Activated T-cell treated with anti-CD3 and anti-CD28 coated beads for 1 hour (primary cell): ENCODE data around the gene SCD5.

ENCODE experiments used
- DNase-seq: peaks from one replicate; pipeline ENCODE4 v3.0.0-alpha.2; 2020; ENCODE audit warnings: low read depth

SCD5 gene

DNA sequence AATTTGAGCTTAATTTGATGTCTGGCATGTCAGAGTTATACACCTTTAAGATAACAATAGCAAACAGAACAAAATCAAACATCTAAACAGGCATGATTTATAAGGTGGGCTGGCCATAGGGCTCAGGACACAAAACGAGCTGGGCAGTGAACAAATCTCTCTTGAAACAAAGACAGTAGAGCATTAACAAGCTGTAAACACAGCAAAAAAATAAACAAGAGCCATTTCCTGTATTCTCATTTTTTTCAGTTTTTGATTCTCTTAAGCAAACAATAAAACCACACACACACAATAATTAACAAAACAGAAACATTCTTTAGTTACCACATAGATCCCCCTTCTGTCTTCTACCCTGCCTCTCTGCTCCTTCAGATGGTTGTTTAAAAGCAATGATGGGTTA, 168.5 kb downstream of the SCD5 start:
- no peak for DNase-seq

DNA sequence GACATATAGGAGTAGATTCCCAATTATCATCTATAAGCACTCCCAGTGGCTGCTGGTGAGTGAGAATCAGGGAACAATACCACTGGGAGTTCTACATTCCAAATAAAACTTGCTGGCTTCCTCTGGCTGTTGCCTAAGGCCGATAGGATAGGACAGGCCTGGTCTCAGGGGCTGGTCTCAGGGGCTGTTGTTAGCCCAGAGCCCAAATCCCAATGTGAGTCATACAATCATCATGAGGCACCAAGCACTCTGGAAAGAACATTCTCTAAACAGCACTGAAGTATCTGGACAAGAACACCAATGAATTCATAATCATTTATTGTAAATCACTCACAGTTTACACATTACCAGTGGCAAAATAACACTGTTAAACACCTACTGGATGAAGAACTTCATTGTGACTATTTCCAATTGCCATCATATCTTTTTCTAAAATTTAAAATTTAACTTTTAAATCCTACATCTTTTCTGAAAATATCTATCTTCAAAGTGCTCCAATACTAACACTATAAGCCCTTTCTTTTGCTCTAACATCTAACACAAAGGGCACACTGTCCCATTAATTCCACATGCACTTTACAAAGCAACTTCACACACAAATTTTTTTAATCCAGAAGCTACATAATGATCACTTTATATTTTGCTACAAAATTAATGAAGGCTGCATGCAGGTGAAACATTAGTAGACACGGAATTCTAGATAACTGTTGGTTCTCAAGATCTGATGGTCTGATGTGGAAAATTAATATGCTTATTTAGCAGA, 169.2 kb downstream of the SCD5 start:
- DNase-seq, result no peak

DNA sequence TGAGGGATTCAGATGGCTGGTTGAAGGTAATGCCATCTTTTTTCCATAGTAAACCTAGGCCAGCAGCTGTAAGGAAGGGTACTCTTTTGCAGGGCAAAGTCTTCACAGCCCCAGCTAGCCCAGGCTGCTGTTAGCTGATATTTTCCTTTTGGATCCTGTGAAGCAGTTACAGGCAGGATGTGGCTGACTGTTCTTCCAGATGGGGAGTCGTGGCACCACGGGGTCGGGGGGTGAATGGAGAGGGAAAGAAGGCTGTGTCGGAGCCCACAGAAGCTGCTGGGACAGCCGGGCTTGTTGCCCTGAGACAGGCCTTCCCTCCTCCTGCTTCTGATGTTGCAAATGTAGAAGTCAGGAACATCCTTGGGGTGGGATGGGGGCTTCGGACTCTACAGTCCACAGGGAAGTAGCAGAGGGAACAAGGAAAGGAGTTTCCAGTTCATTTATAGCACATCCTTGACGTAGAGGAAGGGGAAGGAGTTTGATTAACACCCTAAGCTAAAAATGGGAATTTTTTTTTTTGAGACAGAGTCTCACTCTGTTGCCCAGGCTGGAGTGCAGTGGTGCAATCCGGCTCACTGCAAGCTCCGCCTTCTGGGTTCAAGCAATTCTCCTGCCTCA, 172.2 kb downstream of the SCD5 start:
- no peak for DNase-seq

DNA sequence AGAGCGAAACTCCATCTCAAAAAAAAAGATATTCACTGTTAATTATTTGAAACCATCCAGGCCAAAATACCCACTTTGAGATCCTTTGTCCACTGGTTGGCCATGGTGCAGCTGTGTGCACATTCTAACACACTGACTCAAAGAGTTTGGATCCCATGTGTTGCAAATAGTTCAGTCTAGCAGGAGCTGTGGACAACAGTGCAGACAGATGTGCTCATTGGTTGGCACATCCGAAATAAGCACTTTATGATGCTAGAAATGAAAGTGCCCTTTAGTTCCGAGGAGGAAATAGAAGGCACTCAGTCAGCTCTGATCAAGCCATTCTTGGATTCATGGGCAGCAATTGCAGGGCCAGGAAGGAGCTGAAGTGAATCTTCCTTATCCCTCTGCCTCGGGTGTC, 173.8 kb downstream of the SCD5 start:
- DNase-seq, result no peak

DNA sequence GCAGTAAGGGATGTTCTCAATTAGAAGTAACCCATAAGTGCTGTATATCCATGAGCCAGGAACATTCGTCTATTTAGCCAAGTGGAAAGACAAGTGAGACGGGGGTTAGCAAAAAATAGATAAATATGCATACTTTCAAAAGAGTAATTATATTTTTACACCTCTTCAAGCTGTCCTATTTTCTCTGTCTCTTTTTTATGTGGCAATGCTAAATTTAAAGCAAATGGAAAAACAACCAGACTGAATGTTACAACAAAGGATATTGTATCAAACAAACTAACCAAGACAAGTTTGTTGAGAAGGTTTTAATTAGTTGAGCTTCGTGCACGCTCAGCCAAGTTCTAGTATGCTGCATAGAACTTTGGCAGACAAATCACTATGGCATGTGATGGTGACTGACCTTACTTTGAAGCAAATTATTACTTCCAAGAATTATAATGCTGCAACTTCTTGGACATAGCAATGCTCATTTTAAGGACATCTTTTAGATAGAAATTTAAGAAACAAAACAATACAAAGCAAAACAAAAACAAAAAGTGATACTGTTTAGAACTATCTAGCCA, 175.4 kb downstream of the SCD5 start:
- no peak for DNase-seq

DNA sequence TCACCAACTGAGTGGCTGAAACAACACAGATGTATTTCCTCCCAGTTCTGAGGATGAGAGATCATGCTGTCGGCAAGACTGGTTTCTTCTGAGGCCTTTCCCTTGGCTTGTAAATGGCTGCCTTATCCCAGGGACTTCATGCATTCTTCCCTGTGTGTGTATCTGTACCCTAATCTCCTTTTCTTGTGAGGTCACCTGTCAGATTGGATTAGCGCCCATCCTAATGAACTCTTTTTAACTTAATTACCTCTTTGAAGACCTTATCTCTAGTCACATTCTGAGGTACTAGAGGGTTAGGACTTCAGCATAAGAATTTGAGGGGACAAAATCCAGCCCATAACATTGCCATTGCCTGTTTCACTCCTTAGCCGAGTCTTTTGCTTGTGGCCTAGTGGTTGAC, 177.3 kb downstream of the SCD5 start:
- DNase-seq, result no peak

DNA sequence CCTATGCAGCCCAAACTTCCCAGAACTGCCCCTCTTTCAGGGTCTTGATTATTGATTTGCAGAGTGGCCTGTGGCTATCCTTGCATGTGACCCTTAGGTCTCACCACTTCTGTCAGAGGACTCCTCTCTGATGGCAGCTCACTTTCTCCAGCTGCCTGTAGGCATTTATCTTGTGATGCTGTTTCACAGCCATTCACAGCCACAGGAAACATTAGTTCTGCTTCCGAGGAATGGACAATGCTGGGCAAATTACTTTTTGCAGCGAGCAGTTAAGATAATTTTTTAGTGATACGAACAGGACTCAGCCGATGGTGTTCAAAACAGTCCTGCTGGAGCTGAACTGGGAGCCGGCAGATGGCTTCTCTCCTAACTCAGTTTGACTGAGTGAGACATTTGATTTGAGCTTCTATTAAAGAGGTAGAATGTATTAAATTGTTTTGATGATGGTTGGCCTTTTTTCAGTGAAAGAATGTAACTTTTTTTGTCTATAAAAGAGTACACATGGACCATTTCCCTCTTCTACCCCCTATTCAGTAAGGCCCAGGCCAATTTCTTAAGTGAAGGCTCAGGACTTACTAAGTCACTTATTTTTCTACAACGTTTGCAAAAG, 178.4 kb downstream of the SCD5 start:
- DNase-seq, result no peak

DNA sequence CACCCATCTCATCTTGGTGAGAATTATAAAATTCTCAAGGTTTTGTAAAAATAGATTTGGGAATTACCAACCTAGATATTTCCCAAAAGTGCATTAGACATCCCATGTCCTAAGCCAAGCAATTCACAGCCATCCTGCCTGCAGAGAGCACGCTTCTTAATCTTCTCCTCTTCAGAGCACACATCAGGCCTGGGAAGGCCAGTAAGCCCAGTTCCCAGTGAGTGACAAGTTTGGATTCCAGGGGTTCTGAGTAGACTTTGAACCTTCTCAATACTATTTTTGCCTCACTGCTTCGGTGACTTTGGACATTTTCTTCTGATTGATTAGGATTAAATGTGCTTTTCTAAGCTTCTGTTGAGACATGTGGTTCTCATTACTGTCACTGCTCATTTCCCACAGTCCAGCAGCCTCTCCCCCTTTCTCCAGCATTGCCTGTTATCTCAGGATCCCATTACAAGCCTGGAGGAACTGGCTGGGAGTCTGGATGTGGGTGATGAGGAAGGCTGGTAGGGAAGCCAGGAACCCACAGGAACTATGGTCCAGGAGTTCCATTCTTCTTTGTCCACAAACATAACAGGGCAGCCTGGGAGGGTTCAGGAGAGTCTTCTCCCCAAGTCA, 180.4 kb downstream of the SCD5 start:
- DNase-seq, result no peak

DNA sequence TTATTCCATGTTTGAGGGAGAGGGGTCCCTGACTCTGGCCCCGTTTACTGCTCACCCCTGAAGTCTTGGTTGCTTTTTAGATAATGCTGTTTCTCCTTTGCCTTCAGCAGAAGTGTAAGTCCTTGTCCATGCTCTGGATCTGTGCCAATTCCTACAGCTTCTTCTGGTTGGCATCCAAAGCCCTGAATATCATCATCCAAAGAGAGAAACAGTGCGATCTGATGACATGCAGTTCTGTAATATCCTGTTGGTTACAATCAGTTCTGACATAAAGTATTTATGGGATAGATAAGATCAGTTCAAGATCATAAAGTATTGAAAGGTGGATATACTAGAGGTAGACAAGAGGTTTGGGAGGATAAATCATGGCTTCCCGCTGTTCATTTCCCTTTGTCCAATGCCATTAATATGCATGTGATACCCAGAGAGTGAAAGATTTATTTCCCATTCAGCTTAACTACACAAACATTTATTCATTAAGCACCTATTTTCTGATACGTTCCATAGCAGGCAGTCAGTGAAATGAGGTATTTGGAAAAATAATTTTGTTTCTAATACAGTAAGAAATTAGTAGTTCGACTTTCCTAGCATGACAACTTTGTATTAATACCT, 183.7 kb downstream of the SCD5 start:
- no peak for DNase-seq

DNA sequence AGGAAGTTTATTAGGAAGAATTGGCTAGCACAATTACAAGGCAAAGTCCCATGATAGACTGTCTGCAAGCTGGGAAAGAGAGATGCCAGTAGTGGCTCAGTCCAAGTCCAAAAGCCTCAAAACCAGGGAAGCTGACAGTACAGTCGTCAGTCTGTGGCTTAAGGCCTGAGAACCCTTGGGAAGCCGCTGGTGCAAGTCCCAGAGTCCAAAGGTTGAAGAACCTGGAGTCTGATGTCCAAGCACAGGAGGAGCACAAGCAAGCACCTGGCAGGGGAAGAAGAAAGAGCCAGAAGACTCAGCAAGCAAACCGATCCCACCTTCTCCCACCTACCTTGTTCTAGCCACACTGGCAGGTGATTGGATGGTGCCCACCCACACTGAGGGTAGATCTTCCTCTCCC, 185.5 kb downstream of the SCD5 start:
- no peak for DNase-seq

DNA sequence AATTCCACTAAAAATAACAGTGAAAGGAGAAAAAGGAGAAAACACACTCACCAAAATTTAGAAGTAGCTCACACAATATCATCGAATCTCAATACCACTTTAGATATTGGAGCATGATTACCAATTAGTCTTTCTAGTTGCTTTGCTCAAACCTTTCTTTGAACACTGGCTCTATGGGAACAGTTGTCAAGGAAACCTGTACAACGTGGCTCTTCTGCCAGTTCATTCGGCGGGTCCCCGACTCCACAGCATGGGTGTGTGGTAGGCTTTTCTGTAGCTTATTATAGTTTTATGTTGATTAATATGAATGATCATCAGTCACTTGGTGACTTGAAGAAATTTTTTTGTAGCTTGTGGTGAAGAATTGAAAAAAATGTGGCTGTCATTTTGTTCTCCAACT, 186.6 kb downstream of the SCD5 start:
- DNase-seq, result no peak

DNA sequence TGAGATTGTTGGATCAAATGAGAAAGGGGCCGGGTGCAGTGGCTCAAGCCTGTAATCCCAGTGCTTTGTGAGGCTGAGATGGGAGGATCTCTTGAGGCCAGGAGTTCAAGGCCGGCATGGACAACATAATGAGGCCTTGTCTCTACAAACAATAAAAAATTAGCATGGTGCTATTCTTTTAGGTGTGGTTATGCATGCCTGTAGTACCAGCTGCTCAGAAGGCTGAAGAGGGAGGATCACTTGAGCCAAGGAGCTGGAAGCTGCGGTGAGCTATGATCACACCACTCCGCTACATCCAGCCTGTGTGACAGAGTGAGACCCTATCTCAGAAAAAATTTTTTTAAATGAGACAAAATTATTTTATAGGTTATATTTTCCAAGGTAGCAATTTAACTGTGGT, 187.1 kb downstream of the SCD5 start:
- DNase-seq, result no peak

DNA sequence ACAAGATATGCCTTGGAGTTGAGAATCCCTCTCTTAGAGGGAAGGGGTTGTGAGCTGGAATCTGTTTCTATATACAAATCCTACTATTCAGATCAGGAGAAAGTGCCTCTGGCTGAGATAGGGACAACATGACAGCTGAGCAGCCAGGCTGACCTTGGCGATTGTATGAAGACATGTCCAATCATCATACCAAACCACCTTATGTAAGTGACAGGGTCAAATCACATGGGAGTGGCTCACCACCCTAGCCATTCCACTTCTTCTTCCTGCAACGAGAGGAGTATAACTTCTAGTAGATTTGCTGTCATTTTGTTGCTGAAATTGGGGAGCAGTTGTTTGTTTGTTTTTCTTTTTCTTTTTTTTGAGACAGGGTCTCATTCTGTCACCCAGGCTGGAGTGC, 188.6 kb downstream of the SCD5 start:
- DNase-seq, result no peak

DNA sequence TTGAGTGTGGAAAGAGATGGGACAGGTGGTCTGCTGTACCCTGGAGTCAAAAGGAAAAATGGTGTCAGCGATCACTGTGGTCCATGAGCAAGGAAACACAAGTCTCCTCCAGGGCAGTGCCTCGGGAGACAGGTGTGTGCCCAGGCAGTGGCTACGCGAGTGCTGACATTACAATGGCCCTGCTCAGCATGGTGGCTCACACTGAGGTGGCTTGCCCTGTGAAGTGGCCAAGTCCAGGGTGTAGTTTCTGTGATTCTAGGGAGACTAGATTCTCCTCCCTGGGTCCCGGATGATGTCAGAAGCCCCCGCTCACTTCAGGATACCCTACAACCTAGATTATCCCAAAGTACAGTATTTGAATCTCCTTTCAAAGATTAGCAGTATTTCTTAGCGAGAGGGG, 192.0 kb downstream of the SCD5 start:
- no peak for DNase-seq

DNA sequence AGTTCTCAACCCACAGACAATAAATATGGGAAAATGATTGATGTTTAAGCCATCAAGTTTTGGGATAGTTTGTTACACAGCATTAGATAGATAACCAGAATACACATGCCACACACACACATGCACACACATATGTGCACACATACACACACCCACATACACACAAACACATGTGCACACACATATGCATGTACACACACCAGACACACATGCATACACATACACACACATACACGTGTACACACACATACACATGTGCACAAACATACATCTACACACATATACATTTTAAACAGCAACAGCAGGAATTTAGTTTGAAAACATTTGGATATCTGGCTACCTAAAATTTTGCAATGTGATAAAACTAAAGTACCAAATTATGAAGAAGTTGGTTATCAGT, 194.1 kb downstream of the SCD5 start:
- DNase-seq, result no peak

DNA sequence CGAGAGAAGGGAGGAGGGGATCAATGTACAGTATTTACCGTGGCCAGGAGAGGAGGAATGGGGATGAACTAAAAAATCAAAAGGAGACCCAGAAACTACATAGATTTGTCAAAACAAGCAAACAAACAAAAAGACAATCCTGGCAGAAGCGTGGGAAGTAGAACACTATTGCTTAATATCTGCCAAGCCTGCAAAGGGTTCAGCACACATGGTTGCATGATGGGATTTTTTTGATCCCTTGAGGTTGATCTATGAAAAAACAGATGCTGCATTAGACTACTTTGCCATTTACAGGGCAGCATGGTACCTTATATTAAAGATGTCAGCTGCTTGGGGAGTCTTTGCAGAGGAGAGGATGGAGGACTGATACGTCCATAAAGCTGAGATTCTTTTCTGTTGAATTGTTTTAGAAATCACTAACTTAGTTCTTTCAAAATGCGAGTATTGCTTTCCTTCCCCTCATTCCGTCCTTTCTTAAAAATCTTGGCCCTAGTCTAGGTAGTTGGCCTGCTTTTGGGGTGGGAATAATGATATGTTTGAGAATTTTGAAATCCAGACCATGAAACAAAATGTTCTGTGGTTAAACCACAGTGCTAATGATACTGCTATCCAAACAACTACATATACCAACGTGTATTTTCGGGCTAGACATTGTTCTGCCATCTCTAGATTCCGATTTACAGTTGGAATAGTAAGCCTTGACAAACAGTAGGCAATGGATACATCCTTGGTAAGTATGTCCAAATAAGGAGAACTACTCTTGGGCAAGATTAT, 197.2 kb downstream of the SCD5 start:
- DNase-seq, result no peak

DNA sequence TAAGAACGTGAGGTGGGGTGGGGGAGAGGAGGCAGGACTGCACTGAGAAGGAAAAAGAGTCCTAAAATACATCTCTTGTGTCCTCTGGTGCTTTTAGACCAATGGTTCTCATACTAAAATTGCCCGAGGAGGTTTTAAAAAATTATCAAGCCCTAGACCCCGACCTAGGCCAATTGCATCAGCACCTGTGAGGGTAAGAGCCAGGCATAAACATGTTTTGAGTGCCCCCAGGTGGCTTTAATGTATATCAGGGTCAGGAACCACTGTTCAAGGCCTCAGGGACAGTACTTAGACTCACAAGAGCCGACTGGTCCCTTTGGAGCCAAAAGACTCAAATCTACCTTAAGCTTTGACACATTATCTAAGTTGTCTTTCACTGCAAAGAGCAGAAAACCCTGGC, 199.3 kb downstream of the SCD5 start:
- no peak for DNase-seq

DNA sequence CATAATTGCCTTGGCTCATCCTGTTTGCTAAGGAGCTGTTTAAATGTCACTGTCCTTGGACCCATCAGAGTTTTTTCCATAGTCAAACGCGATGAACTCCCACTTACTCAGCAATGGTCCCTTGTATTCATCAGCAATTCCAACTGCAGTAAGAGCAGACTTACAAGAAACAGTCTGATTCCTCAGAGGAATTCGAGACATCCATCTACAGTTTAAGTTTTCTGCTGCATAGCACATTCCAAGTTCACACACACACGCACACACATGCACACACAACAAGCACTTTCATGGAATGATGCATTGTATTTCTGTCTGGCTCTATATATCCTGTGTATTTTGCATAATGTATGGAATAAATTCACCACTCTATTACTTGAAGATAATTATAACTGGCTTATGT, 204.1 kb downstream of the SCD5 start:
- DNase-seq, result no peak

DNA sequence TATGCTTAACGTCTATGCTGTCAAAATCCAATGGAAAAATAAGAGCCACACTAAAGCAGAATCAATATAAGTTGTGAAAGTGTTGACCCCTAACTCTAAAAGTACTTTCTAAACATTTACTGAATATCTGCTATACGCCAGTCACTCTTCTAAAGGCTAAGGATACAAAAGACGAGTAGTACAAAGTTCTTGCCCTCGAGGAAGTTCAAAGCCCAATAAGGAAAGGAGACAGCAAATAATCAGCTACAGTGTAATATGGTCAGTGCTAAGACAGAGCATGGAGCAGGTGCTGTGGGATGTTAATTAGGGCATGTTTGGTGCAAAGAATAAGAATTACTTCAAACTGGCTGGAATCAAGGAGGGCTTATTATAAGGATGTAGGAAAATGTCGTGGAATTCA, 205.2 kb downstream of the SCD5 start:
- no peak for DNase-seq

DNA sequence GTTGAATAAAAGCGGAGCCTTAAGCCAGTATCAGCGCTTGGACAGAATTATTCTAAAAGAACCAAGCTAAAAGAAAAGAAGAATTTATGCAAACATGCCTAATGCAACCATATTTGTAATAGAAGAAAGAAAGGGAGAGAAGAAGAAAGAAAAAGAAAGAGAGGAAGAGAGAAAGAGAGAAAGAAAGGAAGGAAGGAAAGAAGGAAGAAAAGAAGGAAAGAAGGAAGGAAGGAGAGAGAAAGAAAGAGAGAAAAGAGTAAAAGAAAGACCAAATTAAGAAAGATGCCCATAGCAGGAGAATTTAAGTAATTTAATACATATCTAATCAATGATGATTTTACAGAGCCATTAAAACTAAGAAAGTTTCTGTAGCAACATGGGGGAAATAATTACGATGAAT, 206.0 kb downstream of the SCD5 start:
- DNase-seq, result no peak

DNA sequence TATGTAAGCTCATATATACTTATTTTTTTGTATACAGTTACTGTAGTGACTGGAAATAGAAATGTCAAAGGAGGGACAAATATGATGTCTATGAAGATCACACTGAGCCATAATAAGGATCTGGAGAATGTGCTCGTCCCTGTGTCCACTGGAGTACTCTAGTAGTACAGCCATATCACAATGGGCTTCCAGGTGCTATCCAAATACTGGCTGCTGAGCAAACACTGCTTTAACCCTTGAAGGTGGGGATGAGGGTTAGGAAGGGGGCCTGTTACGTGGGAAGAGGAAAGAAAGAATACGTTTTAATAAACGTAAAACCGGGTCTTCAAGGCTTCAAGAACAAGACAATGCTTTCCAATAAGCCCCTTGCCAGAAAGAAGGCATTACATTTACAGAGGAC, 207.0 kb downstream of the SCD5 start:
- no peak for DNase-seq

DNA sequence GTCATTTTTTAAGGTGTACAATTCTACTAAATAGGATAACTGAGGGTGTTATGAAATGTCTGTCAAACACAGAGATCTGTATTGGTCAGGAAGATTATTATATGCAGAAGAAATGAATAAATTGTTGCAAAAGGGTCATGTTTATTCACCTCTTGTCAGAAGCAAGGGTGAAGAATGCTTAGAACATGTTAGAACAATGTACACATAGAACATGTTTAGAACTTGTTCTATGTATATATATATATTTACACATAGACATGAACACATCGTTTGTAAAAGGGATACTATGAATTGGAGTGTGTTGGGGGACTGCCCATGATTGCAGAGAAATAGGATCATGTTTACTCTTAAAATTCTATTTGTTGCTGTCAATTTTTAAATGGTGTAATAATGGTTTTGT, 208.8 kb downstream of the SCD5 start:
- no peak for DNase-seq
